Measurements from ENCODE around the gene LEF1.

DNA sequence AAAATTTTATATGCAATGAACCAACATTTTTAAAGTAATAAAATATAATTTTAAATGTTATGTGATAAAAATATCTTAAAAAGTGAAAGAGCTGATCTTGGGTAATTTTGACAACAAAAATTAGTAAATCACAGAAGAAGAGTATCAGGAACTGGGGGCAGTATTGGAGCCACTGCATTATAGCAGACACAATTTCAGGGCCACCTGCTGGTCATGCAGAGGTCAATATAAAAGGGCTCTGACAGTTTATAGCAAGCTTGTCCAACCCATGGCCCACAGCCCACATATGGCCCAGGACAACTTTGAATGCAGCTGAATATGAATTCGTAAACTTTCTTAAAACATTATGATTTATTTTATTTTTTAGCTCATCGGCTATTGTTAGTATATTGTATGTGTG, 13.0 kb upstream of the LEF1 start:
- TF ChIP-seq, protein P1, sequence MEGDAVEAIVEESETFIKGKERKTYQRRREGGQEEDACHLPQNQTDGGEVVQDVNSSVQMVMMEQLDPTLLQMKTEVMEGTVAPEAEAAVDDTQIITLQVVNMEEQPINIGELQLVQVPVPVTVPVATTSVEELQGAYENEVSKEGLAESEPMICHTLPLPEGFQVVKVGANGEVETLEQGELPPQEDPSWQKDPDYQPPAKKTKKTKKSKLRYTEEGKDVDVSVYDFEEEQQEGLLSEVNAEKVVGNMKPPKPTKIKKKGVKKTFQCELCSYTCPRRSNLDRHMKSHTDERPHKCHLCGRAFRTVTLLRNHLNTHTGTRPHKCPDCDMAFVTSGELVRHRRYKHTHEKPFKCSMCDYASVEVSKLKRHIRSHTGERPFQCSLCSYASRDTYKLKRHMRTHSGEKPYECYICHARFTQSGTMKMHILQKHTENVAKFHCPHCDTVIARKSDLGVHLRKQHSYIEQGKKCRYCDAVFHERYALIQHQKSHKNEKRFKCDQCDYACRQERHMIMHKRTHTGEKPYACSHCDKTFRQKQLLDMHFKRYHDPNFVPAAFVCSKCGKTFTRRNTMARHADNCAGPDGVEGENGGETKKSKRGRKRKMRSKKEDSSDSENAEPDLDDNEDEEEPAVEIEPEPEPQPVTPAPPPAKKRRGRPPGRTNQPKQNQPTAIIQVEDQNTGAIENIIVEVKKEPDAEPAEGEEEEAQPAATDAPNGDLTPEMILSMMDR (IDR thresholded peaks at IDR 0.05): no peak
- TF ChIP-seq POLR2AphosphoS5 (IDR thresholded peaks at IDR 0.05) (no peak), POLR2A (IDR thresholded peaks at IDR 0.05) (no peak), EP300 (IDR thresholded peaks at IDR 0.05) (no peak)
